Adrenal gland (tissue), 5 donors: ENCODE data around the gene KLHDC10.

Source experiments
- POLR2A ChIP-seq, 2 donors: fragments of 450-650 bp; IDR thresholded peaks; one replicate each; pipeline ENCODE4 v1.6.1; 2017; ENCODE audit warnings: antibody characterized with exemption in 2 of 2, mild to moderate bottlenecking in 2 of 2, moderate library complexity in 1 of 2
- TF ChIP-seq, protein P1 (sequence below), 6 experiments: fragments of 450-650 bp in 4 of 6; fragments of 200-600 bp in 2 of 6; sonication (generic) in 1 of 6; IDR thresholded peaks; 1 replicate in 5 of 6; 2 replicates in 1 of 6; pipeline versions ENCODE4 v1.5.1 to v1.8.0; 2016 to 2021; ENCODE audit warnings: antibody characterized with exemption in 6 of 6, mild to moderate bottlenecking in 2 of 6, moderate library complexity in 1 of 6
- donor health status: DM: no; HTN: no; CAD: no.

DNA sequence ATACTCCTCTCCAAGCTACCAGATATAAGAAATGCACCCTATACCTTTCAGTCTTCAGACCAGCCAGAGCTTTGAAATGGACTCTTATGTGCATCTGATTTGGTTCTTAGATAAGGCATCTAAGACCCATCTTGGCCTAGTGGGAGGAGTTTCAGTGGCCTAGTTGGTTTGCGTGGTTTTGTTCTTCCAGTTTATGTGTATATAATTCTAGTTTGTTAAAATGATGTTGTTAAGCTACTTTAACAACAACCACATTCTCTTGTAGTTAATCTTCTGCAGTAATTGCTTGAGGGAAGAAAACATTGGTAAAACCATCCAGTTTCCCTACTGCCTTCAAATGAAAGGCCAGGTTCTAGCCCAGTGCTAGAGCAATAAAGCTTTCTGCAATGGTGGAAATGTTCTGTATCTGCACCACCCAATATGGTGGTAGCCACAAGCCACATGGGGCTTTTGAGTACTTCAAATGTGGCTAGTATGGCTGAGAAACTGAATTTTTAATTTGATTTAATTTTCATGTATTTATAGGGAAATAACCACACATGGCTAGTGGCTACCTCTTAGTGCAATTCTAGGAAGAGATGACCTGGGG lies 66.3 kb downstream of the KLHDC10 start:
- TF ChIP-seq, protein P1, sequence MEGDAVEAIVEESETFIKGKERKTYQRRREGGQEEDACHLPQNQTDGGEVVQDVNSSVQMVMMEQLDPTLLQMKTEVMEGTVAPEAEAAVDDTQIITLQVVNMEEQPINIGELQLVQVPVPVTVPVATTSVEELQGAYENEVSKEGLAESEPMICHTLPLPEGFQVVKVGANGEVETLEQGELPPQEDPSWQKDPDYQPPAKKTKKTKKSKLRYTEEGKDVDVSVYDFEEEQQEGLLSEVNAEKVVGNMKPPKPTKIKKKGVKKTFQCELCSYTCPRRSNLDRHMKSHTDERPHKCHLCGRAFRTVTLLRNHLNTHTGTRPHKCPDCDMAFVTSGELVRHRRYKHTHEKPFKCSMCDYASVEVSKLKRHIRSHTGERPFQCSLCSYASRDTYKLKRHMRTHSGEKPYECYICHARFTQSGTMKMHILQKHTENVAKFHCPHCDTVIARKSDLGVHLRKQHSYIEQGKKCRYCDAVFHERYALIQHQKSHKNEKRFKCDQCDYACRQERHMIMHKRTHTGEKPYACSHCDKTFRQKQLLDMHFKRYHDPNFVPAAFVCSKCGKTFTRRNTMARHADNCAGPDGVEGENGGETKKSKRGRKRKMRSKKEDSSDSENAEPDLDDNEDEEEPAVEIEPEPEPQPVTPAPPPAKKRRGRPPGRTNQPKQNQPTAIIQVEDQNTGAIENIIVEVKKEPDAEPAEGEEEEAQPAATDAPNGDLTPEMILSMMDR (IDR thresholded peaks at IDR 0.05): no peak
- TF ChIP-seq POLR2A (IDR thresholded peaks at IDR 0.05): no peak
